ENCODE results near the gene GREM2. TPM values are rescaled to one million over a fixed set of nuclear protein-coding genes. Genes with fewer than 3 reads are reported as not detected.

GREM2 gene
- total and polyA plus RNA-seq, 2 experiments from 2014 or later = 0.18 to 0.21 TPM

- Histone ChIP-seq H2AFZ (no peak overlapping the region), H3K4me2 (no peak overlapping the region), H3K4me1 (ENCODE audit: insufficient read depth) (no peaks in the 10 kb centered on the region), H3K9me2 (ENCODE audit: insufficient read depth) (no peaks in the 10 kb centered on the region), H3K79me2 (replicated peaks; ENCODE audit: insufficient read depth) (no peaks in the 10 kb centered on the region), H3K4me3 (no peak overlapping the region), H3K27me3 (ENCODE audit: insufficient read depth) (no peaks in the 10 kb centered on the region), H3K36me3 (ENCODE audit: insufficient read depth) (no peaks in the 10 kb centered on the region), H3F3A (replicated peaks; ENCODE audit: low read depth) (no peaks in the 10 kb centered on the region), H4K20me1 (replicated peaks; ENCODE audit: insufficient read depth) (no peaks in the 10 kb centered on the region), H3K27ac (ENCODE audit: low read depth) (no peak overlapping the region)
- no peak for DNase-seq (ENCODE audit: low spot score)
- ATAC-seq = no peak
- no peak overlapping the region for H3K4me3 Mint-ChIP-seq
- no peaks in the 10 kb centered on the region for H3K9me3 Mint-ChIP-seq
- H3K27ac Mint-ChIP-seq = no peak overlapping the region
- TF ChIP-seq JUNB (IDR thresholded peaks at IDR 0.05; ENCODE audit: unreplicated experiment) (no peak), EZH2 (IDR thresholded peaks at IDR 0.05; ENCODE audit: low read depth, unreplicated experiment) (no peak), REST (IDR thresholded peaks at IDR 0.05; ENCODE audit: unreplicated experiment) (no peak), POLR2AphosphoS5 (IDR thresholded peaks at IDR 0.05; ENCODE audit: low read depth) (no peak), ZNF331 (CRISPR knock-in tag; IDR thresholded peaks at IDR 0.05; ENCODE audit: low read depth) (no peak)
- H3K27me3 Mint-ChIP-seq (ENCODE audit: insufficient read depth, low read depth, poor library complexity) = no peaks in the 10 kb centered on the region
- H3K36me3 Mint-ChIP-seq (ENCODE audit: low read depth) = no peaks in the 10 kb centered on the region
- no peaks in the 10 kb centered on the region for H3K4me1 Mint-ChIP-seq
Measured at GRCh38 chr1:240441669-240442068, 170.3 kb downstream of the GREM2 start.

Small RNA genes lying within 50 kb of the gene (small RNA-seq; reads per million reads assigned to genes)
- not detected for gene RNU5F-8P (ENCODE audit: low replicate concordance)
